Inflammatory macrophage treated with lipopolysaccharide for 1 hour (primary cell): ENCODE measurements around the gene CELF5.
"Not testable (repeated sequence)": the region's sequence is repeated elsewhere in the genome, so short reads cannot be mapped to it uniquely, and the experiment has no call there.

Experiments used
- DNase-seq, 2 donors: peaks; one replicate each; pipeline ENCODE4 v3.0.0-alpha.2; 2020 to 2022

The CELF5 gene

GRCh38 chr19:3208317-3209207, 15.9 kb upstream of the CELF5 start:
- no peak for DNase-seq

- peak; percentile 40 to 79 for DNase-seq
Observed at GRCh38 chr19:3210347-3211017, 14.0 kb upstream of the CELF5 start.

GRCh38 chr19:3211191-3211590, 13.3 kb upstream of the CELF5 start:
- no peak for DNase-seq

DNA sequence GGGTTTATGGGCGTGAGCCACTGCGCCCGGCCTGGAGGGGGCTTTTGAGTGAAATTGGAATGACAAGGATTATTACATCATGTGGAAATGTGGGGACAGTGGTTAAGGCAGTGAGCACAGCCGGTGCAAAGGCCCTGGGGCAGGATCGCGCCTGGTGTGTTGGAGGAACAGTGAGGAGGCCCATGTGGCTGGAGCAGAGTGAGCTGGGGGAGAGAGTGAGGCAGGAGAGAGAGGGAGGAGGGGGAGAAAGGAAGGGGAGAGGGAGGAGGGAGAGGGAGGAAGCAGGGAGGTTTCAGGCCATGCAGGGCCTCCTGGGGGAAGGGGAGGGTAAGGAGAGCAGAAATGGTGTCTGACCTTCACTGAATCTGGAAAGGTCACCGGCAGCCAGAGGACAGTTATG, 11.3 kb upstream of the CELF5 start:
- DNase-seq: no peak

DNA sequence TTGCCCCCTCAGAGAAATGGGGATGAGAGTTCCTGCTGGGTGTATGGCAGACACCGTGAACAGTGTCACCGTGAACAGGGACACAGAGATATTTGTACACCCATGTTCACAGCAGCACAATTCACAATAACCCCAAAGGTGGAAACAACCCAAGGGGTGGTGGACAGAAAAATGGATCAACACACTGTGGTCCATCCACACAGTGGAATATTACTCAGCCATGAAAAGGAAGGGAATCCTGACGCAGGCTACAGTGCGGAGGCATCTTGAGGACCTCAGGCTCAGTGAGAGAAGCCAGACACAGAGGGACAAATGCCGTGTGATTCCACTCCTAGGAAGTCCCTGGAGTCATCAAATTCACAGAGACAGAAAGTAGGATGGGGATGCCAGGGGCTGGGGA, 7.6 kb upstream of the CELF5 start:
- DNase-seq: no peak

GRCh38 chr19:3220576-3220975, 3.9 kb upstream of the CELF5 start:
- no peak for DNase-seq

- not testable (repeated sequence) for DNase-seq
Observed at GRCh38 chr19:3221576-3221975, 2.9 kb upstream of the CELF5 start.

GRCh38 chr19:3222709-3223108, 1.8 kb upstream of the CELF5 start:
- DNase-seq: no peak

DNA sequence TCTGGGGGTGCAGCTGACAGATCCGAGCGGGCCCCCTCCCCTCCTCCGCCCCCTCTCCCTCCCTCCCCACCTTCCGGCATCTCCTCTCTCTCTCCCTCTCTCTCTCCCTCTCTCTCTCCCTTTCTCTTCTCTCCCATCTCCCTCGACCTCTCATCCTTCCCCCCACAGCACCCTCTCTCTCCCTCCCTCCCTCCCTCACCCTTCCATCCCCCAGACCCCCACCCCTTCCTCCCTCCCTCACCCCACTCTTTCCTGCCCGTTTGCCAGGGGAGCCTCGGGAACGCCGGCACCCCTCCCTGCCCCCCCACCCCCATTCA, 666 bp downstream of the CELF5 start:
- no peak for DNase-seq

- no peak for DNase-seq
Observed at GRCh38 chr19:3225677-3226093, 1.2 kb downstream of the CELF5 start.

GRCh38 chr19:3227054-3227626, 2.7 kb downstream of the CELF5 start:
- DNase-seq: no peak

GRCh38 chr19:3229346-3229743, 4.9 kb downstream of the CELF5 start:
- DNase-seq: no peak

DNA sequence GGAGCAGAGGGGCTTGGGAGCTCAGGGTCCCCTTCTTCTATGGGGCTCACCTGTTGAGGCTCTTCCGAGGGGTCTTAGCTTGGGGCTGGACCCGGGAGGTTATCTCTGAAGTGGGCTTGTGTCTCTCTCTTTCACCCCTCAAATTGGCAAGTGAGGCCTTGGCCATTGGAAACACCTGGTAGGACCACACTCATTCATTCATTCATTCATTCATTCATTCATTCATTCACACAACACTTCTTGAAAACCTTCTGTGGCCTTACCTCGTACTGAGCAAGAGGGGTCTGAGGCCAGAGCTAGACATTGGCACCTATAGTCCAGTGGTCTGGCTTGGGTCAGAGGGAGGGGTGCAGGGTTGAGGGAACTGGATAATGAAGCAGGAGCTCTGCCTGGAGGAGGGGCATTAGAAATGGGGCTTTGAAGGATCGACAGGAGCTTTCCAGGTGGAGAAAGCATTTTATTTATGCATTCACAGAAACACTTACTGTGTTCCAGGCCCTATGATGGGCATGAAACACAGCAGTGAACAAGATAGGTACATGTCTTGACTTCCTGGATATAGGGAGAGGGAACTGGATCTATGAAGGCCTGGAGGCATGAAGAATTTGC, 5.5 kb downstream of the CELF5 start:
- DNase-seq: no peak

DNA sequence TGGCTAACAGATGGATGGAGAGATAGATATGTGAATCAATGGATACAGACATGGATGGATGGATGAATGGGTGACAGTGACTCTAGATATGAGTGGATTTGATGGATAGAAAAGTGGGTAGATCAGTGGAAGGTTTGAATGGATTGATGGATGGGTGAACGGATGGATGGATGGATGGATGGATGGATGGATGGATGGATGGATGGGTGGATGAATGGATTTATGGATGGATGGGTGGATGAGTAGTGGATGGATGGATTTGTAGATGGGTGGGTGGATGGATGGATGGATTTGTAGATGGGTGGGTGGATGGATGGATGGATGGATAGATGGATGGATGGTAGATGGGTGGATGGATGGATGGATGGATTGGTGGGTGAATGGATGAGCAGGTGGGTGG, 6.8 kb downstream of the CELF5 start:
- DNase-seq: no peak

- no peak for DNase-seq
Observed at GRCh38 chr19:3233116-3233515, 8.7 kb downstream of the CELF5 start.

DNA sequence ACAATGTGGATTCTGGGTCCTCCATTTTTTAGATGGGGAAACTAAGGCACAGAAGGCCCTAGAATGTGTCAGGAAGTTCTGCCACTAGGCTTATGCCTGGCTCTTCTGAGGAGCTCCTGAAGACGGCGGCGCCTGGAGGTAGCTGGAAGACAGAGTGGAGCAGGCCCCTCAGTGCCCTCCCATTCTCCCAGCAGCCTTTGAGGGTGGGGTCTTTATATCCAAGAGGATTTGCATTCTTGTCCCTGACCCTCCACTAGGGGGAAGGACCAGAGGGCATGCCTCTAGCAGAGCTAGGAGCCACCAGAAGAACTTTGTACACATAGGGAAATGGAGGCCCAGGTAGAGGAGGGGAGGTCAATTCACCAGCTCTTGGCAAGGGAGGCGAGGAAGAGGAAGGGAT, 9.4 kb downstream of the CELF5 start:
- DNase-seq: no peak

DNA sequence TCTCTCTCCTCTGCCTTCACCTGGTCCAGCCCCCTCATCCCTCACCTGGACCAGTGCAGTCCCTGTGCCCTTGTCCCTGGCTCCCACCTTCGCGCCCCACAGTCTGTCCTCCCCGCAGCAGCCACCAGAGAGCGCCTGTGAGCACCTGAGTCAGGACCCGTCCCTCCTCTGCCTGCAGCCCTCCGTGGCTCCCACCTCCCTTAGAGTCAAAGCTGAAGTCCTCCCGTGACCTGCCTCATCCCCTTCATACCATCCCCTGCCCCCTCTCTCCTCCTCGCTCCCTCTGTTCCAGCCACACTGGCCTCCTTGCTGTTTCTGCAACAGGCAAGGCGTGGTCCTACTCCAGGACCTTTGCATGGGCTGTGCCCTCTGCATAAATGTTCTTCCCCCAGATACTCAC, 10.3 kb downstream of the CELF5 start:
- DNase-seq: peak in 1 of 2 donors; percentile 29

- DNase-seq: not testable (repeated sequence)
Observed at GRCh38 chr19:3235604-3236003, 11.1 kb downstream of the CELF5 start.

DNA sequence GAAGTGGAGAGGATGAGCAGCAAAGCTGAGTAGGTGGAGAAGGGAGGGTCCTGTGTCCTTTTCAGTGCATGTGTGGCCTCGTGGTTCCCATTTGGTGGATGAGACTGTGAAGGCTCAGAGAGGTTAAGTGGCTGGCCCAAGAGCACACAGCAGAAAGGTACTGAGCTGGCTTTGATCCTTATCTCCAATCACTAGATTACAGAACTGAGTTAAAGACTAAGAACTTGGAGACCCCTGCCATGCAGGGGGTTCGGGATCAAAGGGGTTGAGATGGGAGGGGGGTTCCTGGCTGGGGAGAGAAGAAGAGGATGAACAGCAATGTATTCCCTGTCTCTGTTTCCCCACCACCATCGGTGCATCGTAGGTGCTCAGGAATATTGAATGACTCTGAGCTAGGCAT, 11.8 kb downstream of the CELF5 start:
- no peak for DNase-seq

DNA sequence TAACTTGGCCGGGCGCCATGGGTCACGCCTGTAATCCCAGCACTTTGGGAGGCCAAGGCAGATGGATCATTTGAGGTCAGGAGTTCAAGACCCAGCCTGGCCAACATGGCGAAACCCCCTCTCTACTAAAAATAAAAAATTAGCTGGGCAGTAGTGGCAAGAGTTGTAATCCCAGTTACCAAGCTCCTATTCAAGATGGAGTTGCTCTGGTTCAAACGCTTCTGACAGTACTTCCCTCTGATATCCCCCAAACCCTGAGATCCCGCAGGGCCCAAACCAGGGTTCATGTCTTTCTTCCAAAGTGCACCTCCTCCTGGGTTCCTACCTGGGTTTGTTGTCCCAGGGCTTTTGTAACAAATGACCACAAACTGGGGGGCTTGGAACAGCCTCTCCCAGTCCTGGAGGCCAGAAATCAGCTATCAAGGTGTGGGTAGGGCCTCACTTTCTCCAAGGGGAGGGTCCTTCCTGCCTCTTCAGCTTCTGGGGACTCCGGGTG, 13.7 kb downstream of the CELF5 start:
- DNase-seq: no peak

DNA sequence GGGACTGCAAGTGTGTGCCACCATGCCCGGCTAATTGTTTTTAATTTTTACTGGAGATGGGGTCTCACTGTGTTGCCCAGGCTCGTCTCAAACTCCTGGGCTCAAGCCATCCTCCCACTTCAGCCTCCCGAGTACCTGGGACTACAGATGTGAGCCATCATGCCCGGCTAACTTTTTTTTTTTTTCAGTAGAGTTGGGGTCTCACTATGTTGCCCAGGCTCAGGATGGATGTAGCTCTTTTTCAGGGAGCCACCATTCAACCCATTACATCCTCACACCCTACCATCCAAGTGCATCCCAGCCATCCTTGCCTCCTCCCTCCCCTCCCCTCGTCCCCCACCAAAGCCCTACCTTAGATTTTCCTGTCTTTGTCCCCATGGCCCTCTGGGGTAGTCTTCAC, 14.9 kb downstream of the CELF5 start:
- no peak for DNase-seq

- DNase-seq: peak; percentile 9 to 55
Observed at GRCh38 chr19:3243819-3244700, 19.6 kb downstream of the CELF5 start.

GRCh38 chr19:3245050-3245449, 20.6 kb downstream of the CELF5 start:
- DNase-seq: no peak
